GM18907 (cell line): ENCODE measurements around the gene DIDO1.
"Not testable (repeated sequence)": the region's sequence is repeated elsewhere in the genome, so short reads cannot be mapped to it uniquely, and the experiment has no call there.

Experiments
- ATAC-seq: cut with Tn5 transposase; IDR thresholded peaks from one replicate; pipeline ENCODE4 v1.9.1; 2021; ENCODE audit warnings: mild to moderate bottlenecking, moderate library complexity; ENCODE audit not compliant: unreplicated experiment

DIDO1 gene

GRCh38 chr20:62933966-62934365, 7.7 kb upstream of the DIDO1 start:
- ATAC-seq, result no peak

GRCh38 chr20:62931464-62931863, 5.2 kb upstream of the DIDO1 start:
- ATAC-seq, result no peak

- ATAC-seq, result no peak
Observed at GRCh38 chr20:62929051-62929538, 2.8 kb upstream of the DIDO1 start.

- no peak for ATAC-seq
Observed at GRCh38 chr20:62928246-62928939, 2.1 kb upstream of the DIDO1 start.

GRCh38 chr20:62927128-62927705, 912 bp upstream of the DIDO1 start:
- no peak for ATAC-seq

GRCh38 chr20:62925420-62926228, 681 bp downstream of the DIDO1 start:
- peak; percentile 20 for ATAC-seq

- no peak for ATAC-seq
Observed at GRCh38 chr20:62925076-62925419, 1.3 kb downstream of the DIDO1 start.

GRCh38 chr20:62924442-62925075, 1.7 kb downstream of the DIDO1 start:
- no peak for ATAC-seq

GRCh38 chr20:62923669-62924441, 2.5 kb downstream of the DIDO1 start:
- ATAC-seq, result no peak

GRCh38 chr20:62923059-62923668, 3.1 kb downstream of the DIDO1 start:
- not testable (repeated sequence) for ATAC-seq

GRCh38 chr20:62922451-62922921, 3.8 kb downstream of the DIDO1 start:
- no peak for ATAC-seq

GRCh38 chr20:62921119-62921687, 5.1 kb downstream of the DIDO1 start:
- ATAC-seq, result no peak

GRCh38 chr20:62920039-62920645, 6.2 kb downstream of the DIDO1 start:
- ATAC-seq, result no peak

- peak; percentile 42 for ATAC-seq
Observed at GRCh38 chr20:62918831-62919230, 7.5 kb downstream of the DIDO1 start.

GRCh38 chr20:62918147-62918546, 8.2 kb downstream of the DIDO1 start:
- no peak for ATAC-seq

GRCh38 chr20:62917720-62918119, 8.6 kb downstream of the DIDO1 start:
- ATAC-seq, result no peak

GRCh38 chr20:62916703-62917476, 9.4 kb downstream of the DIDO1 start:
- ATAC-seq, result no peak

GRCh38 chr20:62914970-62915457, 11.3 kb downstream of the DIDO1 start:
- no peak for ATAC-seq
